Liver (tissue), 9 donors: ENCODE measurements around the gene A4GALT. TPM values are rescaled to one million over a fixed set of nuclear protein-coding genes. Genes with fewer than 3 reads are reported as not detected.
"Not testable (repeated sequence)": the region's sequence is repeated elsewhere in the genome, so short reads cannot be mapped to it uniquely, and the experiment has no call there.

Source experiments
- DNase-seq: peaks from one replicate; pipeline ENCODE4 v3.0.0-alpha.2; 2017; ENCODE audit warnings: low spot score
- H3K27ac ChIP-seq, 2 donors: one replicate each; pipeline ENCODE4 v1.7.0; 2013; ENCODE audit warnings: inconsistent platforms in 2 of 2, low read length in 2 of 2, control low read depth in 1 of 2, low read depth in 1 of 2, mild to moderate bottlenecking in 1 of 2
- H3K27me3 ChIP-seq, 4 donors: one replicate each; pipeline versions ENCODE4 v1.6.1 to v1.7.0; 2013; ENCODE audit warnings: low read length in 3 of 4, inconsistent platforms in 1 of 4, mild to moderate bottlenecking in 1 of 4, moderate library complexity in 1 of 4; ENCODE audit not compliant: control insufficient read depth in 4 of 4, insufficient read depth in 4 of 4
- H3K36me3 ChIP-seq, 4 donors: one replicate each; pipeline versions ENCODE4 v1.6.1 to v1.7.0; 2013; ENCODE audit warnings: low read length in 3 of 4, mild to moderate bottlenecking in 3 of 4, low read depth in 1 of 4, moderate library complexity in 1 of 4; ENCODE audit not compliant: control insufficient read depth in 4 of 4, insufficient read depth in 3 of 4
- H3K4me1 ChIP-seq, 4 donors: one replicate each; pipeline versions ENCODE4 v1.6.1 to v1.7.0; 2013; ENCODE audit warnings: low read length in 3 of 4, mild to moderate bottlenecking in 3 of 4, moderate library complexity in 1 of 4; ENCODE audit not compliant: control insufficient read depth in 4 of 4, insufficient read depth in 4 of 4
- H3K4me3 ChIP-seq, 3 donors: one replicate each; pipeline versions ENCODE4 v1.6.1 to v1.7.0; 2013; ENCODE audit warnings: low read length in 3 of 3, control low read depth in 1 of 3, low read depth in 1 of 3, mild to moderate bottlenecking in 1 of 3
- H3K9ac ChIP-seq, 2 donors: one replicate each; pipeline ENCODE4 v1.7.0; 2013; ENCODE audit warnings: low read length in 2 of 2, mild to moderate bottlenecking in 2 of 2, moderate library complexity in 2 of 2, control low read depth in 1 of 2, low read depth in 1 of 2
- H3K9me3 ChIP-seq, 4 donors: one replicate each; pipeline versions ENCODE4 v1.6.1 to v1.7.0; 2013; ENCODE audit warnings: low read length in 3 of 4; ENCODE audit not compliant: control insufficient read depth in 4 of 4
- EGR1 ChIP-seq, 2 donors: IDR thresholded peaks; 2 replicates each; pipeline ENCODE4 v1.6.1; 2016 to 2018; ENCODE audit warnings: antibody characterized with exemption in 2 of 2, low read depth in 2 of 2
- GABPA ChIP-seq, 2 donors: IDR thresholded peaks in 1 of 2; conservative IDR thresholded peaks in 1 of 2; 2 replicates each; pipeline ENCODE4 v1.6.1; 2016; ENCODE audit warnings: antibody characterized with exemption in 2 of 2, mild to moderate bottlenecking in 1 of 2, moderate library complexity in 1 of 2
- HNF4A ChIP-seq, 2 donors: conservative IDR thresholded peaks; 2 replicates each; pipeline ENCODE4 v1.6.1; 2016; ENCODE audit warnings: antibody characterized with exemption in 2 of 2, mild to moderate bottlenecking in 2 of 2
- JUND ChIP-seq, 2 donors: IDR thresholded peaks; 2 replicates each; pipeline ENCODE4 v1.6.1; 2016; ENCODE audit warnings: antibody characterized with exemption in 2 of 2
- RAD21 ChIP-seq, 2 donors: IDR thresholded peaks; 2 replicates each; pipeline ENCODE4 v1.6.1; 2016; ENCODE audit warnings: antibody characterized with exemption in 2 of 2, mild to moderate bottlenecking in 2 of 2
- RXRA ChIP-seq, 2 donors: IDR thresholded peaks; 2 replicates each; pipeline ENCODE4 v1.6.1; 2017 to 2018; ENCODE audit warnings: antibody characterized with exemption in 2 of 2, mild to moderate bottlenecking in 1 of 2
- SP1 ChIP-seq: IDR thresholded peaks from 2 replicates; pipeline ENCODE4 v1.6.1; 2018; ENCODE audit warnings: antibody characterized with exemption, mild to moderate bottlenecking
- TAF1 ChIP-seq: conservative IDR thresholded peaks from 2 replicates; pipeline ENCODE4 v1.6.1; 2016; ENCODE audit warnings: antibody characterized with exemption, mild to moderate bottlenecking
- YY1 ChIP-seq: IDR thresholded peaks from 2 replicates; pipeline ENCODE4 v1.6.1; 2016; ENCODE audit warnings: antibody characterized with exemption, mild to moderate bottlenecking
- WGBS: extraction: QIAGEN DNeasy Blood & Tissue Kit; methylation state at CpG from one replicate; pipeline ENCODE4 v1.1.7; 2013; 5-methylcytosine and 5-hydroxymethylcytosine counted together
- polyA plus RNA-seq, 2 donors: library from polyadenylated mRNA; stranded (reverse) in 1 of 2; unstranded in 1 of 2; fragments of 200-250 nt in 1 of 2; fragments of >200 nt in 1 of 2; fragmentation: Nextera tagmentation in 1 of 2; extraction: Ambion mirVana in 1 of 2; gene quantifications; one replicate each; pipeline versions ENCODE4 v1.2.1 to v1.2.3, GENCODE V29; 2013 to 2015
- total RNA-seq, 2 donors: library from RNA; depleted of rRNA; stranded (reverse); fragments of >200 nt; gene quantifications; one replicate each; pipeline ENCODE4 v1.2.3, GENCODE V29; 2014
- TF ChIP-seq, protein P1 (sequence below): IDR thresholded peaks from 2 replicates; pipeline ENCODE4 v1.6.1; 2016; ENCODE audit warnings: antibody characterized with exemption
- TF ChIP-seq, protein P2 (sequence below): IDR thresholded peaks from 2 replicates; pipeline ENCODE4 v1.6.1; 2016; ENCODE audit warnings: antibody characterized with exemption, mild to moderate bottlenecking
- TF ChIP-seq, protein P3 (sequence below): IDR thresholded peaks from 2 replicates; pipeline ENCODE4 v1.6.1; 2016; ENCODE audit warnings: antibody characterized with exemption
- donor health status: healthy.
- donor health status: healthy.
- donor health status: healthy.
- donor health status: healthy.
- donor health status: healthy.

A4GALT gene
- total and polyA plus RNA-seq, 4 donors: 1.6 to 8.2 (median 2.0) TPM

DNA sequence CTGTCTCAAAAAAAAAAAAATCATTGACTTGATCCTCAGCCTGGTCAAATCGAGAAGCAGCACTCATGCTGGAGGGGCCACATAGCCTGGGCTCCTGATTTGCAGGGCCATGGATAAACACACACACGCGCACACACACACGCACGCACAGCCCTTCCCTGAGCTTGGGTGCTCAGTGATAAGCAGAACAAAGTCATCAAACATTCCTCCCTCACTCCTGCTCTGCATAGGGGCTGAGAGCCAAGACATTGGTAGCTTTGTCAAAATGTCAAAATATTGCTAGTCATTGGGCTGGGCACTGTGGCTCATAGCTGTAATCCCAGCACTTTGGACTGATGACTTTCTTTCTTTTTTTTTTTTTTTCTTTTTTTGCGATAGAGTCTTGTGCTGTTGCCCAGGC is 34.0 kb upstream of the A4GALT start:
- Histone ChIP-seq H3K4me3 (no peak overlapping the region), H3K9ac (no peak overlapping the region), H3K36me3 (no peaks in the 10 kb centered on the region), H3K9me3 (no peaks in the 10 kb centered on the region), H3K27ac (no peak overlapping the region), H3K27me3 (no peaks in the 10 kb centered on the region), H3K4me1 (no peaks in the 10 kb centered on the region)
- WGBS: 30% methylated on average over 6 of the region's 6 CpGs
- DNase-seq: no peak
- TF ChIP-seq HNF4A (conservative IDR thresholded peaks at IDR 0.05) (peak; percentile 37 to 58), RAD21 (IDR thresholded peaks at IDR 0.05) (no peak), RXRA (IDR thresholded peaks at IDR 0.05) (peak in 1 of 2 donors; percentile 20)

DNA sequence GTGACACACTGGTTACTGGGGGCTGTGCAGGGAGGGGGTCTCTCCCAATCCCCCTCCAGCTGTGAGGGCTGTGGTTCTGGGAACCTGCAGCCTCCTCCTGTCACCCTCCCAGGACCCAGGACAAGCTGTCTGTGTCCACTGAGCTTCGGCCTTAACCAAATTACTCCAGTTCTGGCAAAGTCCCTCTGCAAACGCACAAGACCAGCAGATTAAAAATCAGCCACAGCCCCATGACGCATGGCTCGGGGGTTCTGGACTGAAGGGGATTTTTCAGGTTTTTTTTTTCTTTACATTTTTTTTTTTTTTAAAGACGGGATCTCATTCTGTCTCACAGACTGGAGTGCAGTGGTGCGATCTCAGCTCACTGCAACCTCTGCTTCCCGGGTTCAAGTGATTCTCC is 32.2 kb upstream of the A4GALT start:
- H3K9ac ChIP-seq: no peak overlapping the region
- TF ChIP-seq EGR1 (IDR thresholded peaks at IDR 0.05; ENCODE audit: low read depth in 2 of 2) (no peak), GABPA (IDR thresholded peaks at IDR 0.05 in 1 of 2, conservative IDR thresholded peaks at IDR 0.05 in 1 of 2) (no peak), TAF1 (no peak)
- DNase-seq: no peak

DNA sequence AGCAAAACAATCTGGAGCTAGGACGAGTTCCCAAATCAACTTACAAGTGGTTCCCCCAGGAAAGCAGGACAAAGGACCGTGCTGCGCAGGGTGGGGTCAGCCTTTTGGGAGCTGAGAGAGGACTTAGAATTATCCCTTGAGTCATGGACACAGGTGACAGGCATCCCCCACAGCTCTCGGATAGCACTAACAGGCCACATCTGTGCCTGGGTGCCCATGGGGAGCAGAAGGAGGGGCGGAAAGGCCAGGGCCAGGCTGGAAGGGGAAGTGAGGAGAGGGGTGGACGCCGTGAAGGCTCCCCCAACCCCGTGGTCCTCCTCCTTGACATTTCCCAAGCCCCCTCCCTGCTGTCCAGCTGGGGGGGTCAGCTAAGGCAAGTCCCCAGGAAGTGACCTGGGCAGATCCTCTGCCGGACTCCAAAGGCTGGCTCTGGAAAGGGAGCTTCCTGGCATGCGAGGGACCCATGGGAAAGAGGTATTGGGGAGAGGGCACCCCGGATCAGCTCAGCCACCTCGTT is 31.6 kb upstream of the A4GALT start:
- no peak overlapping the region for H3K4me3 ChIP-seq
- H3K9me3 ChIP-seq: no peaks in the 10 kb centered on the region
- no peak overlapping the region for H3K9ac ChIP-seq
- no peak for TF ChIP-seq SP1
- TF ChIP-seq, protein P1, sequence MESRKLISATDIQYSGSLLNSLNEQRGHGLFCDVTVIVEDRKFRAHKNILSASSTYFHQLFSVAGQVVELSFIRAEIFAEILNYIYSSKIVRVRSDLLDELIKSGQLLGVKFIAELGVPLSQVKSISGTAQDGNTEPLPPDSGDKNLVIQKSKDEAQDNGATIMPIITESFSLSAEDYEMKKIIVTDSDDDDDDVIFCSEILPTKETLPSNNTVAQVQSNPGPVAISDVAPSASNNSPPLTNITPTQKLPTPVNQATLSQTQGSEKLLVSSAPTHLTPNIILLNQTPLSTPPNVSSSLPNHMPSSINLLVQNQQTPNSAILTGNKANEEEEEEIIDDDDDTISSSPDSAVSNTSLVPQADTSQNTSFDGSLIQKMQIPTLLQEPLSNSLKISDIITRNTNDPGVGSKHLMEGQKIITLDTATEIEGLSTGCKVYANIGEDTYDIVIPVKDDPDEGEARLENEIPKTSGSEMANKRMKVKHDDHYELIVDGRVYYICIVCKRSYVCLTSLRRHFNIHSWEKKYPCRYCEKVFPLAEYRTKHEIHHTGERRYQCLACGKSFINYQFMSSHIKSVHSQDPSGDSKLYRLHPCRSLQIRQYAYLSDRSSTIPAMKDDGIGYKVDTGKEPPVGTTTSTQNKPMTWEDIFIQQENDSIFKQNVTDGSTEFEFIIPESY: no peak
- no peak for TF ChIP-seq JUND (IDR thresholded peaks at IDR 0.05)
- TF ChIP-seq YY1: no peak
- TF ChIP-seq, protein P2, sequence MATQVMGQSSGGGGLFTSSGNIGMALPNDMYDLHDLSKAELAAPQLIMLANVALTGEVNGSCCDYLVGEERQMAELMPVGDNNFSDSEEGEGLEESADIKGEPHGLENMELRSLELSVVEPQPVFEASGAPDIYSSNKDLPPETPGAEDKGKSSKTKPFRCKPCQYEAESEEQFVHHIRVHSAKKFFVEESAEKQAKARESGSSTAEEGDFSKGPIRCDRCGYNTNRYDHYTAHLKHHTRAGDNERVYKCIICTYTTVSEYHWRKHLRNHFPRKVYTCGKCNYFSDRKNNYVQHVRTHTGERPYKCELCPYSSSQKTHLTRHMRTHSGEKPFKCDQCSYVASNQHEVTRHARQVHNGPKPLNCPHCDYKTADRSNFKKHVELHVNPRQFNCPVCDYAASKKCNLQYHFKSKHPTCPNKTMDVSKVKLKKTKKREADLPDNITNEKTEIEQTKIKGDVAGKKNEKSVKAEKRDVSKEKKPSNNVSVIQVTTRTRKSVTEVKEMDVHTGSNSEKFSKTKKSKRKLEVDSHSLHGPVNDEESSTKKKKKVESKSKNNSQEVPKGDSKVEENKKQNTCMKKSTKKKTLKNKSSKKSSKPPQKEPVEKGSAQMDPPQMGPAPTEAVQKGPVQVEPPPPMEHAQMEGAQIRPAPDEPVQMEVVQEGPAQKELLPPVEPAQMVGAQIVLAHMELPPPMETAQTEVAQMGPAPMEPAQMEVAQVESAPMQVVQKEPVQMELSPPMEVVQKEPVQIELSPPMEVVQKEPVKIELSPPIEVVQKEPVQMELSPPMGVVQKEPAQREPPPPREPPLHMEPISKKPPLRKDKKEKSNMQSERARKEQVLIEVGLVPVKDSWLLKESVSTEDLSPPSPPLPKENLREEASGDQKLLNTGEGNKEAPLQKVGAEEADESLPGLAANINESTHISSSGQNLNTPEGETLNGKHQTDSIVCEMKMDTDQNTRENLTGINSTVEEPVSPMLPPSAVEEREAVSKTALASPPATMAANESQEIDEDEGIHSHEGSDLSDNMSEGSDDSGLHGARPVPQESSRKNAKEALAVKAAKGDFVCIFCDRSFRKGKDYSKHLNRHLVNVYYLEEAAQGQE: no peak
- TF ChIP-seq, protein P3, sequence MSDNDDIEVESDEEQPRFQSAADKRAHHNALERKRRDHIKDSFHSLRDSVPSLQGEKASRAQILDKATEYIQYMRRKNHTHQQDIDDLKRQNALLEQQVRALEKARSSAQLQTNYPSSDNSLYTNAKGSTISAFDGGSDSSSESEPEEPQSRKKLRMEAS: no peak
- no peak for TF ChIP-seq HNF4A (conservative IDR thresholded peaks at IDR 0.05)
- H3K27ac ChIP-seq: peak overlapping the region in 1 of 2 donors; percentile 20
- no peaks in the 10 kb centered on the region for H3K27me3 ChIP-seq
- DNase-seq: no peak
- WGBS: 75% methylated on average over 12 of the region's 12 CpGs
- no peaks in the 10 kb centered on the region for H3K4me1 ChIP-seq
- no peaks in the 10 kb centered on the region for H3K36me3 ChIP-seq

More for the DNA sequence above, 32.2 kb upstream of the A4GALT start:
- 84% methylated on average over 7 of the region's 7 CpGs for WGBS
- Histone ChIP-seq H3K27me3 (no peaks in the 10 kb centered on the region), H3K27ac (no peak overlapping the region), H3K36me3 (no peaks in the 10 kb centered on the region), H3K9me3 (no peaks in the 10 kb centered on the region), H3K4me1 (no peaks in the 10 kb centered on the region), H3K4me3 (no peak overlapping the region)

DNA sequence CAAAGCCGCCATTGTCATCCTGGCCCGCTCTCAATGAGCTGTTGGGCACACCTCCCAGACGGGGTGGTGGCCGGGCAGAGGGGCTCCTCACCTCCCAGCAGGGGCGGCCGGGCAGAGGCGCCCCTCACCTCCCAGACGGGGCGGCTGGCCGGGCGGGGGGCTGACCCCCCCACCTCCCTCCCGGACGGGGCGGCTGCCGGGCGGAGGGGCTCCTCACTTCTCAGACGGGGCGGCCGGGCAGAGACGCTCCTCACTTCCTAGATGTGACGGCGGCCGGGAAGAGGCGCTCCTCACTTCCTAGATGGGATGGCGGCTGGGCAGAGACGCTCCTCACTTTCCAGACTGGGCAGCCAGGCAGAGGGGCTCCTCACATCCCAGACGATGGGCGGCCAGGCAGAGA is 29.8 kb upstream of the A4GALT start:
- not testable (repeated sequence) for H3K27ac ChIP-seq, H3K36me3 ChIP-seq, H3K4me3 ChIP-seq, DNase-seq, H3K27me3 ChIP-seq, H3K9me3 ChIP-seq, H3K4me1 ChIP-seq, H3K9ac ChIP-seq
- 94% methylated on average over 25 of the region's 28 CpGs for WGBS
